Retinal pigment epithelial cell (primary cell): ENCODE data around the gene RNPS1.

Source experiments
- DNase-seq: peaks from one replicate; pipeline ENCODE4 v3.0.0-alpha.2; 2010; ENCODE audit warnings: low read depth
- H3K4me3 ChIP-seq: 2 replicates; pipeline ENCODE4 v1.5.1; 2011; ENCODE audit warnings: mild to moderate bottlenecking, low read length, control low read depth, moderate library complexity
- TF ChIP-seq, protein P1 (sequence below): conservative IDR thresholded peaks from 2 replicates; pipeline ENCODE4 v1.5.1; 2011; ENCODE audit warnings: low read depth, low read length, control low read depth, inconsistent platforms

RNPS1 gene

DNA sequence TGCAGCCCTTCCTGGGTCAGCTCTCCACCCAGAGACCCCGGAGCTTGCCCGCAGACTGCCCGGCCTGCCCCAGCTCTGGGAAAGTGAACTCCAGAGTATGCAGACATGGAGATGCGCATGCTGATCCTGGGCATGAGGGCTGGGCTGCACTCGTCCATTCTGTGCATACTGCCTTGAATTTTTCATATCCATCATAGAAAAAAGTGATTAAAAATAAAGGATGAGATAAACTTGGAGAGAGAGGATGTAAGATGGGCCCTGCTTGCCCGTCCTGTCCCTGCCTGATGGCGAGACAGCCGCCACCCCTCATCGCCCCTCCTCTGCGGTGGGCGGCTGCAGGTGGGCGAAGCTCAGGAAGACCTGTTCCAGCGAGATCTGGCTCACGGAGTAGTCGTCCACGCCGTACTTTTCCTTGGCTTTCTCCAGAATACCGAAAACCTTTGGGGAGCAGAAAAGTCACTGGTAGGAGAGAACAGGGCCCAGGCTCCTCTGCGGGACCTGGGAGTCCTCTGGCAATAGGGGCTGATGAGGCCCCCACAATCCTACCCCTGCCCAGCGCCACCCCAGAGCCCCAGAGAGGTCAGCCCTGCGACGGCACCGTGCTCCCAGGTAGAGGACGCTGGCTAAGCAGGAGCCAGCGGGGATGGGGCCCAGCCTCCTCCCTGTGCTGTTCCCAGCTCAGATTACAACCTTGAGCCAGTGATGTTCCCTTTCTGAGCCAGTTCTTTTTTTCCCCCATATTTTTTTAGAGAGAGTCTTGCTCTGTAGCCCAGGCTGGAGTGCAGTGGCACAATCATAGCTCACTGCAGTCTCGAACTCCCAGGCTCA lies 8.7 kb upstream of the RNPS1 start:
- no peak for DNase-seq
- H3K4me3 ChIP-seq = no peak overlapping the region
- TF ChIP-seq, protein P1, sequence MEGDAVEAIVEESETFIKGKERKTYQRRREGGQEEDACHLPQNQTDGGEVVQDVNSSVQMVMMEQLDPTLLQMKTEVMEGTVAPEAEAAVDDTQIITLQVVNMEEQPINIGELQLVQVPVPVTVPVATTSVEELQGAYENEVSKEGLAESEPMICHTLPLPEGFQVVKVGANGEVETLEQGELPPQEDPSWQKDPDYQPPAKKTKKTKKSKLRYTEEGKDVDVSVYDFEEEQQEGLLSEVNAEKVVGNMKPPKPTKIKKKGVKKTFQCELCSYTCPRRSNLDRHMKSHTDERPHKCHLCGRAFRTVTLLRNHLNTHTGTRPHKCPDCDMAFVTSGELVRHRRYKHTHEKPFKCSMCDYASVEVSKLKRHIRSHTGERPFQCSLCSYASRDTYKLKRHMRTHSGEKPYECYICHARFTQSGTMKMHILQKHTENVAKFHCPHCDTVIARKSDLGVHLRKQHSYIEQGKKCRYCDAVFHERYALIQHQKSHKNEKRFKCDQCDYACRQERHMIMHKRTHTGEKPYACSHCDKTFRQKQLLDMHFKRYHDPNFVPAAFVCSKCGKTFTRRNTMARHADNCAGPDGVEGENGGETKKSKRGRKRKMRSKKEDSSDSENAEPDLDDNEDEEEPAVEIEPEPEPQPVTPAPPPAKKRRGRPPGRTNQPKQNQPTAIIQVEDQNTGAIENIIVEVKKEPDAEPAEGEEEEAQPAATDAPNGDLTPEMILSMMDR = no peak

GRCh38 chr16:2275476-2276367 lies 7.8 kb upstream of the RNPS1 start:
- TF ChIP-seq, protein P1 = no peak
- H3K4me3 ChIP-seq = no peak overlapping the region
- no peak for DNase-seq

DNA sequence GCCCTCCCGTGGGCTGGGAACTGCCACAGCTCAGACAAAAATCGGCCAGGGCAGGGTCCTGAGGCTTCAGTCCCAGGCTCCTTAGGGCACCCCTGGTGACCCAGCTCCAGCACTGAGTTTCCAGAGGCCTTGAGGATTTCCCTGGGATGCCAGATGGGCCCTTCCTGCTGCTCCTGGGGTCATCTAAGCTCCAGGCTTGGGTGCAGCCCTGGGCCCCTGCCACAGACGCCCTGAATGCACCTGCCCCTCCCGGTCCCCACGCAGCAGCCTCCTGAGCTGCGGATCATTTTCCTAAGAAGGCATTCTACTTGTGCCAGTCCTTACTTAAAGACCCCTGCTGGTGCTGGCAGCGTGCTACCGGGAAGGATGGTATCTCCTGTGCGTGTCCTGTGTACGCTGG lies 6.0 kb upstream of the RNPS1 start:
- TF ChIP-seq, protein P1 = no peak
- no peak for DNase-seq
- no peak overlapping the region for H3K4me3 ChIP-seq

DNA sequence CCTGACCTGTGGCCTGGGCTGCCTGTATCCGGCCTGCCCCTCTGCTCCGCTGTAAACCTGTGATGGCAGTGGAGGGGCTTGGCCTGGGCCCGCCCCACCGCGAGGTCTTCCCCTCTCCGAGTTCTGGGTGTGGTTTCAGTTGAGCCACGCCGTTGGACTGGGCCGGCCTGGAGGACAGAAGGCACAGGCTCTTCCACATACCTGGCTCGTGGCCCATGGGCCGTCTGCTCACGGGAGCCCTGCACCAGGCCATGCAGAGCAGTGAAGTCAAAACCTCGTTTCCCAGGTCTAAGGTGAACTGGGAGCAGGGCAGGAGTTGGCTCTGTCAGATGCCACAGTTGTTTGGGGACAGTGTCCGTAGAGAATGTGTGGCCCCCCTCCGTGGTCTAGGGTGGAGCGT lies 5.6 kb upstream of the RNPS1 start:
- no peak for DNase-seq
- TF ChIP-seq, protein P1 = no peak
- H3K4me3 ChIP-seq = no peak overlapping the region

DNA sequence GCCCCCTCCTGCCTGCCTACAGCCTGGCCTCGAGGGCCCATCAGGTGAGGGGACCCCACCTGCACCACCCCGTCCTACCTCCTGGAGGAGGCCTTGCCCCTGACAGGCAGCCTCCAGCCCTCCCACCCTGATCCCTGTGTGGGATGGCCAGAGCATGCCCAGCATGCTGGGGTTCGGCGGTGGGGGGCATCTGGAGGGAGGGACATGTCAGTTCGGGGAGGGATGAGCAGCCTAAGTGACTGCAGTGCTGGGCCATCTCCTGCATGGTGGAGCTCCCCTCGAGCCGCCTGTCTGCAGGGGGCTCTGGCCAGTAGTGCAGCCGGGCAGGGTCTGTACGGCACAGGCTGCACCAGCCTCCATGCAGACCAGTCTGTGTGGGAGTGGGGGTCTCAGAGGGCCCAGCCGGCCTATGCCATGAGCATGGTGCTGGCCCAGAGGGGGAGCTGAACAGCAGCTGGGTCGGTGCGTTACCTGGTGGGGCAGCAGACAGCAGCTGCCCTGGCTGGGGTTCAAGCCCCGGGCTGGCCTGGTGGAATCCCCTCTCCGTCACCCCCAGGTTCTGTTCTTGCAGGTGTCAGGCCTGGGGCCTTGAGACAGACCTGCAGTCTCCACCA lies 4.0 kb upstream of the RNPS1 start:
- TF ChIP-seq, protein P1 = no peak
- no peak overlapping the region for H3K4me3 ChIP-seq
- DNase-seq = no peak

DNA sequence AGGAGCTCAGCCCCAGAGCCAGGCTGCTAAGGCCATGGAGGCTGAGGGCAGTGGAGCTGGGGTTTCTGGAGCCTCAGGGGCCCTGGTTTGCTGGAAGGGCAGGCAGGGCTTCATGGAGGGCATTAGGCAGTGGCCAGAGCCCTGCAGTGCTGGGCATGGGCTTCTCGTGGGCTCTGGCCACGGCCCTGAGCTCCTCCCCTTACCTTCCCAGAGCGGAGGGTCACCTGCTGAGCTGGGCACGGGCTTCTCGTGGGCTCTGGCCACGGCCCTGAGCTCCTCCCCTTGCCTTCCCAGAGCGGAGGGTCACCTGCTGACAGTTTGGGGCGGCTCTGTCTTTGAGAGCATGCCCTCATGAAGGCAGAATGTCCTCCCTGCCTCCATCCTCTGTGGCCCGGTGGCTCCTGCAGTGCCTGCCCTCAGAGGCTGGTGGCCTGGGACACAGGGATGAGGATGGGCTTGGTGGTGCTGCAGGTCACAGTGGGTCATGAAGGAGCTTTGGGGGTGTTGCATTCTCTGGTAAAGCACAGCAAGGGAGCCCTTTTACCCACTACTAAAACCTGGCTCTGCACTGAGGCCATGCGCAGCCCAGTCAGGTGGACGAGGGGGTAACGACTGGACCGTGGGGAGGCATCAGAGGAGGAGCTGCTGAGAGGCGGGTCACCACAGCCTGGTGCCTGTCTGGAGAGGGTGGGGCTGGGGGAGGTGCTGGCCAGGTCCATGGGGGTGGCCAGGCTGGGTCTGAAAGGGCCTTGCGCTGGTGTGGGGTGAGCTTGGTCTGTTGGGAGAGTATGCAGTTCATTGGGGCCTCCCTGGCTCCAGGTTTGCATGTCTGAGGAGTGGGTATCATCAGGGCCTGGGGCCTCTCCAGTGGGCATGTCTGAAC lies 2.9 kb upstream of the RNPS1 start:
- H3K4me3 ChIP-seq = no peak overlapping the region
- no peak for DNase-seq
- TF ChIP-seq, protein P1 = no peak
